GM12865 (cell line): ENCODE results near the gene CAT.
"Not testable (repeated sequence)": the region's sequence is repeated elsewhere in the genome, so short reads cannot be mapped to it uniquely, and the experiment has no call there.

Source experiments
- DNase-seq: peaks from one replicate; pipeline ENCODE4 v3.0.0; 2010; ENCODE audit warnings: low read depth
- H3K4me3 ChIP-seq: 2 replicates; pipeline ENCODE4 v1.5.1; 2011; ENCODE audit warnings: mild to moderate bottlenecking, low read depth, low read length, control low read depth
- TF ChIP-seq, protein P1 (sequence below): IDR thresholded peaks from 2 replicates; pipeline ENCODE4 v1.5.1; 2011; ENCODE audit warnings: low read length, control low read depth, low read depth, inconsistent platforms; ENCODE audit not compliant: insufficient read depth; ENCODE audit errors: missing control alignments

The CAT gene

DNA sequence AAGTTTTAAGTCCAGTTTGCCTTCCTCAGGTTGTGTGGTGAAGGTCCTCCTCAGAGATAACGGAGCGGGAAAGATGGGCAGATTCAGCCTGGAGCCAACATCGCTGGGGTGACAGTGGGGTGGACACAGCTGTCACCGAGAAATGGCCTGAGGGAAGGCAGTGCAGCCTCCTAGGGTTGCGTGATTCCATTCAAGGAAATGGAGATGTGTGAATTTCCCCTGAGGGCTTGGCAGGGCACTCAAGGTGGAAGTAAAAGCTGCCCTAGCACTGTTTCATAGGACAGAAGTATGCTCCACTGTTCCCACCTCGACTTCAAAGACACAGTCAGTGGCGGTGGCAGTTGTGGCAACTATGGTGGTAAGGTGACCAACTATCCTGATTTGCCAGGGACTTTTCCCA lies 15.4 kb upstream of the CAT start:
- H3K4me3 ChIP-seq, result no peak overlapping the region
- DNase-seq, result no peak
- TF ChIP-seq, protein P1, sequence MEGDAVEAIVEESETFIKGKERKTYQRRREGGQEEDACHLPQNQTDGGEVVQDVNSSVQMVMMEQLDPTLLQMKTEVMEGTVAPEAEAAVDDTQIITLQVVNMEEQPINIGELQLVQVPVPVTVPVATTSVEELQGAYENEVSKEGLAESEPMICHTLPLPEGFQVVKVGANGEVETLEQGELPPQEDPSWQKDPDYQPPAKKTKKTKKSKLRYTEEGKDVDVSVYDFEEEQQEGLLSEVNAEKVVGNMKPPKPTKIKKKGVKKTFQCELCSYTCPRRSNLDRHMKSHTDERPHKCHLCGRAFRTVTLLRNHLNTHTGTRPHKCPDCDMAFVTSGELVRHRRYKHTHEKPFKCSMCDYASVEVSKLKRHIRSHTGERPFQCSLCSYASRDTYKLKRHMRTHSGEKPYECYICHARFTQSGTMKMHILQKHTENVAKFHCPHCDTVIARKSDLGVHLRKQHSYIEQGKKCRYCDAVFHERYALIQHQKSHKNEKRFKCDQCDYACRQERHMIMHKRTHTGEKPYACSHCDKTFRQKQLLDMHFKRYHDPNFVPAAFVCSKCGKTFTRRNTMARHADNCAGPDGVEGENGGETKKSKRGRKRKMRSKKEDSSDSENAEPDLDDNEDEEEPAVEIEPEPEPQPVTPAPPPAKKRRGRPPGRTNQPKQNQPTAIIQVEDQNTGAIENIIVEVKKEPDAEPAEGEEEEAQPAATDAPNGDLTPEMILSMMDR, result no peak

DNA sequence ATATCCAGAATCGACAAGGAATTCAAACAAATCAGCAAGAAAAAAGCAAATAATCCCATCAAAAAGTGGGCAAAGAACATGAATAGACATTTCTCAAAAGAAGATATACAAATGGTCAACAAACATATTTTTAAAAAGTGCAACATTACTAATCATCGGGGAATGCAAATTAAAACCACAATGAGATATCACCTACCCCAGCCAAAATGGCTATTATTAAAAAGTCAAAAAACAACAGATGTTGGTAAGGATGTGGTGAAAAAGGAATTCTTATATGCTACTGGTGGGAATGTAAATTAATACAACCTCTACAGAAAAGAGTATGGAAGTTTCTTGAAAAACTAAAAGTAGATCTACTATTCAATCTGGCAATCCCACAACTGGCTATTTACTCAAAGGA lies 13.9 kb upstream of the CAT start:
- not testable (repeated sequence) for H3K4me3 ChIP-seq

DNA sequence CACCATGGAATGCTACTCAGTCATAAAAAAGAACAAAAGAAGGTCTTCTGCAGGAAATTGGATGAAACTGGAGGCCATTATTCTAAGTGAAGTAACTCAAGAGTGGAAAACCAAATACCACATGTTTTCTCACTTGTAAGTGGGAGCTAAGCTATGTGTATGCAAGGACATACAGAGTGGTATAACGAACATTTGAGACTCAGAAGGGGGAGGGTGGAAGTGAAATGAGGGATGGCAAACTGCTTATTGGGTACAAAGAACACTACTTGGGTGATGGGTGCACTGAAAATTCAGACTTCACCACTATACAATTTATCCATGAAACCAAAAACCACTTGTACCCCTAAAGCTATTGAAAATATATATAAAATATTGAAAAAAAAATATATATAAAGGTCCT lies 13.4 kb upstream of the CAT start:
- DNase-seq, result no peak
- TF ChIP-seq, protein P1, result no peak
- H3K4me3 ChIP-seq, result no peak overlapping the region

More for the DNA sequence above, 13.9 kb upstream of the CAT start:
- not testable (repeated sequence) for DNase-seq

DNA sequence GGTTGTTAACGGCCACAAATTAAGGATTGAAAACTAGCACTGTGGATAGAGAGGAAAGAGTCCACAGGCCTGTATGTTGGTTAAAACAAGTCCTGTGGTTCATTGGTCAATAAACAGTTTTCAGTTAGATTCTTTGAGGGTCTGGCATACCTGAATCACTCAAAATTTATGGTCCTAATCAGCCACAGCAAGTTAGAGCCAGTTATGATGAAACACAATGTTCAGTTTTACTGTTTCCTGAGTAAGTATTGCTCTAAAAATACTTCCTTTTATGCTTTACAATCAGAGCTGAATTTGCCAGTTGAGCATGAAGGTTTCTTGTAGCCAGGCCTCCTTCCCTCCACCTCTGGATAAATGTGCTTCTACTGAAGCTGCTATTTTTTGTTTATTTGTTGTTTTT lies 12.9 kb upstream of the CAT start:
- no peak for DNase-seq
- no peak overlapping the region for H3K4me3 ChIP-seq
- TF ChIP-seq, protein P1, result no peak

DNA sequence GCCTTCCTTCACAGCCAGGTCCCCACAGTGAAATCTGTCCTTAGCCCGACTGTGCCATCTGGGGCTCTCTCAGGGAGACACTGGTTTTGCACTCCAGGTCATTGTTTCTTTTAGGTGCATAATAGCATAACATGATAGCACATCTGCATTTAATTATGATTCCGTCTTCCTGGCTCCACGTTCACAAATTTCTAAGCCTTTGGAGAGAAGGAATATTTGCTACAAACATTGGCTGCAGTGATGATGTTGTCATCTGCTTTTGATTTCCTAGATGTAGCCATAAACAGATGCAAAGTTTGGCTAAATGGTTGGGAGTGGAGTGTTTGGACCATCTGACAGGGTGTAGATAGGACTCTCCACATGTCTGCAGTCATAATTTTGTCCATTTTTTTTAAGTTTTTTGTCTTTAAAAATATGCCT lies 12.0 kb upstream of the CAT start:
- TF ChIP-seq, protein P1, result no peak
- DNase-seq, result no peak
- H3K4me3 ChIP-seq, result no peak overlapping the region

DNA sequence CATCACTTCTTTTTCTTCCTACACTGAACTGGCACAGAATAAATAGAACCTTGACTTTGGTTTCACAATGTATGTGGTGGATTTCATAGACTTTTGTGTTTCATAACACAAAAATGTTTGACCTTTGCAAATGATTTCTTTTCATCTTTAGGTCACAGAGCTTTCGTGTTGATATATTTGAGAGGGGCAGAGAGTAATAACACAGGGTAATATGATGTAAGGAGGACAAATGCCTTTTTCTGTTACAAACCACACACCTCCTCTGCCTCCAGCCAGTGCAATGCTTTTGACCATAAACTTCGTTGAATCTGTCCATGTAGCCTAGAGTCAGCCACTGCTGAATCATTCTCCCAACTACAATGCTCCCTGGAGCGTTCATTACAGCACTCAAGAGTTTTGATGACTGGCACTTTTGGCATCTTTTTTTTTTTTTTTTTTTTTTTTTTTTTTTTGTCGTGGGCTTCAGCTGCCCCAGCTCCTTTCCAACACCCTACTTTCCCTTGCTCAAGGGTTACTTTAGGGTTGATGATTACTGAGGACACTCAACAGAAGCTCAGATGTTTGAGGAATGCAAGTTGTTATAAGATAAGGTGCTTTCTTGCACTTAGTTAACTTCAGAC lies 11.4 kb upstream of the CAT start:
- no peak for DNase-seq
- TF ChIP-seq, protein P1, result no peak
- no peak overlapping the region for H3K4me3 ChIP-seq

DNA sequence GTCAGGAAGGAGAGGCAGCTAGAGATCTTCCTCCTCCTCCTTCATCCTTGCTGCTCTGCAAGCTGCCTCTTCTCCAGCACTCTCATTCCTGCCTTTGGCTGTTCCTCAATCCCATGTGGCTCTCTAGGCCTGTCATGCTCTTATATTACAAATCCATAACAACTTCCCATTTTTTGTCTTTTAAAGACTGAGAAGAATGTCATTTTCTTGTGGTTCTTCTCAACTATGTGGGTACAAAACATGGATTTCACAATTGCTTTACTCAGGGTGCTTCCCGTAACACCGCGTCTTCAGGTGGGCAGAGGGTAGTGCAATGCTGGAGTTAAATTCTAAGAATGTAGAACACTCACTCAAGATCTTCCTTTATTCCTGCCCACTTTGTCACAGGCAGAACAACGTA lies 6.8 kb upstream of the CAT start:
- TF ChIP-seq, protein P1, result no peak
- no peak overlapping the region for H3K4me3 ChIP-seq
- no peak for DNase-seq
